COLO668 (cell line): ENCODE data around the gene SLC39A1.

ENCODE experiments used
- DNase-seq: peaks from one replicate; lab custom pipeline; 2025; ENCODE audit not compliant: unreplicated experiment; lab: John Stamatoyannopoulos, UW

SLC39A1 gene

DNA sequence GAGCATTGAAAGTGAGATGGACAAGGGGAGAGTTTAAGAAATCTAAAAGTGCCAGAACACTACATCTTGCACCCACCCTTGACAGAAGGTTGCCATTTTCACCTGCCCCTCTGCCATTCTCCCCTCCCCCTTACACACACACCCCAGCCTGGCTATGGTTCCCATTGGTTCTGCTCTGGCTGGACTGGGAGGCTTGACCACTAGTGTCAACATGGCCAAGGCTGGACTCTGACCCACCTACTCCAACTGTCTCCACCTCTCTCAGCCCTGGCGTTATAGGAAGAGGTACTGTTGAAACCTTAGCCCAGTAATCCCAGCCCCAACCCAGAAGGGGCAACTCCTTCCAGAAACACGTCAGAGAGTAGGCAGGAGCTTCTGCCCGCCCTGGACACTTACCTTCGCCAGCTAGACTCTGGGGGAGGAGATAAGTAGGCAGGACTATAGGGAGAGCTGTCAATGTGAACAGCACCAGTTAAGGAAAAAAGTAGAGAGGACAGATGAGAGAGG is 9.4 kb downstream of the SLC39A1 start:
- DNase-seq, result no peak

DNA sequence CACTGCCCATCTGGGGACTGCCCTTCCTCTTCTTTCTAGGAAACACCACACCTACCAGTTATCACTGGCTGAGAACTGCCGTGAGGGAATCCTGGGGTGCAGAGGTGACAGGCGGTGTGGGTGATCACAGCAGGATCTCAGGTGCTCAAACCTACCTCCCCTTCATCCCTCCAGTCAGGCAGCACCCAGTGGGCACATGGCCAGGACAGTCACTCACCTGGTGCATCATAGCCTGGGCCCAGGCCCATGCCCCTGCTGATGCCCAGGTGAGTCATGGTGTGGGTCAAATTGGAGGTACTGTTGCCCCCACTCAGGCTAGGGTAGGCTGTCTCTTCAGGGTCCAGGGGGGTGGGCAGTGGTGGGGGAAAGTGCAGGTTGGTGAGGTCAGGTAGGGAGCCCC is 11.5 kb downstream of the SLC39A1 start:
- DNase-seq, result no peak

DNA sequence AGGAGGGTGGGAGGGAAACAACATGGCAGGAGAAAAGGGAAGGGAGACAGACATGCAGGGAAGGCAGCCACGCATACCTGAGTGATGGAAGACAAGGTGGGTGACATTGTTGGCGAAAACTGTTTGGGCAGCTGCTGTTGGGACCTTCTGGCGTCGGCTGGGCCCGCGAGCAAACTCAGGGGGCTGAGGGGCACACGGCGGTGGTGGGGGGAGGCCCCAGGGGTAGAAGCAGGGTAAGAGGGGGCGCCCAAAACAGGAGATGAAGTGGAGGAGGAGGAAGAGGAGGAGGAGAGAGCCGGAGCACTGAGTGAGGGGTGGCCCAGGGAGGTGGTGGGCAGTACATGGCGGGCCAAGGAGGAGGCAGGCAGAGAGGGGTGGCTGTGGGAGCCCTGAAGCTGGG is 12.2 kb downstream of the SLC39A1 start:
- DNase-seq, result no peak

DNA sequence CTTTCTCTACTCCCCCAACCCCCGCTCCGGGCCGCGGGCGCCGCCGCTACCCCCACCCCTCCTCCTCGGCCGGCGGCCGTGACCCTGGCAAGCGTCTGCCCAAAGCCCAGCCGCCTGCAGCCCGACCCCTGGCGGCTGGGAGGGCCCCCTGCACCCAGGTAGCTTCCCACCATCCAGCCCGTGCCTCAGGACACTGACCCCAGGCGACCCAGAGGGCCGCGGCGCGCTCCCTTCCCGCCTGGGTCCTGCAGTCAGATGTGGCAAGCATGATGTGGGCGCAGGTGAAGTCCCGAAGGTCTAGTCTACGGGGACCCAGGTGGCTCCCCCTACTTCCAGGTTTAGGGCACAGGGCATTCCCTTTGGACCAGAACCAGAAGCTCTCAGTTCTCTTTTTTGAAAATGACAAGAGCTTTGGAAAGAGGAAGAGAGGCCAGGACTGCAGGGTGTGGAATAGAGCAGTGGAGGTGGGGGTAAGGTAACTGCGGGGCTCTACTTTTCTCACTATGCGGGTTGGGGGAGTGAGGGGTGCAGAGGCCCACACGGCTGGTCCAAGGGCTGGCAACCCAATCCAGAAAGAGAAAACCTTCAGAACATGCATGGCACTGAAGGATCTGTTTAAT is 16.6 kb downstream of the SLC39A1 start, which contains the start of gene DENND4B:
DENND4B (minus strand) TSS at position 97 of the 620 bp plus-strand sequence. CDS start 2,344 bp downstream, outside the sequence.
- peak; percentile 92 for DNase-seq

DNA sequence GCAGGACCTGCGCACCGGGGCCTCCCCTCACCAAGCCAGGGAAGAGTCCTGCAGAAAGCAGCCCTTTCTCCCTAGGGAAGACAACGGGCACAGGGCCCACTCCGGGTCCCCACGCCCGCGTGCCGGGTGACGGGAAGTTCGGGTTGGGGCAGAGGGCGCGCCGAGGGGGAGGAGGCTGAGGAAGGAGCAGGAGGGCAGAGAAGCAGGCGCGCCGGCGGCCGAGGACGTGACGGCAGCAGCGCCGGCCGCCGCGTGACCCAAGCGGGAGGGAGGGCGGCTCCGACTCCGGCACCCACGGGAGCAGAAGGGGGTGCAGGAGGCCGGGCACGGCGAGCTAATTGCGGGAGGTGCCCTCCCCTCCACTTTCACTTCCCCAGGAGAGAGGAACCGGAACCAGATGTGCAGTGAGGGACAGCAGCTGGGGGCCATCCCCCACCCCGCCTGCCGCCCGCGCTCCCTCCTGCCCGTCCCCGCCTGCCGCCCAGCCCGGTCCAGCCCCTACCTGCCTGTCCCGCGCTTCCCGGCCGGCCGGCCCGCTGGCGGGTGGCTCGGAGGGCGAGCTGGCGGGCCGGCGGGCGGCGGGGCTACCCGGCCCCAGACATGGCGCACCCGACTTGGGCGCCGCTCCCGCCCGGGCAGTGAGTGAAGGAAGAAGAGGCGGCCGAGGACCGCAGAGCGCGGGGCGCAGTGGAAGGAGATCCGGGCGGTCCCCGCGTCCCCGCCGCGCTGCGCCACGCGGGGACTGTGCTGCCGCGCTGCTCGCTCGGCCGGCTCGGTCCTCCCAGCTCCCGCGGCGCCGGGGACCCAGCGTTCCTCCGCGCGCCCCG is 17.3 kb downstream of the SLC39A1 start:
- DNase-seq, result peak; percentile 82

DNA sequence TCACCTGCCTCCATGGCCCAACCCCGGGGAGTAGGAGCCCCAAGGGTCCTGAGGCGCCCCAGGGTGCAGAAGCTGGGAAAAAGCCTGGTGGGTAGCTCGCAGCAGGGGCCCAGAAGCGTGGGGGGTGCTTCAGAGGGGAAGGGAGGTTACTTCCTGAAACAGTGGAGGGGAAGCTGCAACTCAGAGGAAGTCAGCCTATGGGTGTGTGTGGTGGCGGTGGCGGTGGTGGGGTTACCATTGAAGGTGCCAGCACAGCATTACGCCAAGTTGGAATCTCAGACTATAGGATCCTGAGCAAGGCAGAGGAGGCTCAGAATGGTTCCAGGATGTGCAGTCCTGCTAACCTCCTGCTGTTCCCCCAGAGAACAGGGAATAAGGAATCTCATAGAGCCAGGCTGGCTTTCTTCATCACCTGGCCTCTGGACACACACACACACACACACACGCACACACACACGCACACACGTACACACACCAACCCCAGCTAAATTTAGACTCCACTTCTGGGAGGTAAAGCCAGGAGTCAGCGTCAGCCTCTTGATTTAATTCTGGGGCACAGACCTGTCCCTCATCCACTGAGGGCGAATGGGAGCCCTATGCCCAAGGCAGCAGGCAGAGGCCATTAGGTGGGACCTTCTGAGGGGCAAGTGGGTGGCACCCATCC is 18.1 kb downstream of the SLC39A1 start:
- DNase-seq, result peak; percentile 47

DNA sequence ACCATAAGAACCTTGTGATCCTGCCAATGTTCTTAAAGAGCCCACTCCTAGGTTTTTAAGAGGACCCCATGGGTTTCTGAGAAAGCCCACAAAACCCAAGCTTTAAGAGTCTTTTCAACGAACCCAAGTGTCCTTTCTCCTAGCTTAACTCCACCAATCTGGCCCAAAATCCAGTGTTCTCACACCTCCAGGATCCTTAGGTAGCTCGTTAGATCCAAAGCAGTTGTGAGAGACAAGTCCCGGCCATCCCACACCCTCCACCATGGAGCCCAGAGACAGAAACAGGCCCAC is 18.6 kb downstream of the SLC39A1 start:
- DNase-seq, result no peak

DNA sequence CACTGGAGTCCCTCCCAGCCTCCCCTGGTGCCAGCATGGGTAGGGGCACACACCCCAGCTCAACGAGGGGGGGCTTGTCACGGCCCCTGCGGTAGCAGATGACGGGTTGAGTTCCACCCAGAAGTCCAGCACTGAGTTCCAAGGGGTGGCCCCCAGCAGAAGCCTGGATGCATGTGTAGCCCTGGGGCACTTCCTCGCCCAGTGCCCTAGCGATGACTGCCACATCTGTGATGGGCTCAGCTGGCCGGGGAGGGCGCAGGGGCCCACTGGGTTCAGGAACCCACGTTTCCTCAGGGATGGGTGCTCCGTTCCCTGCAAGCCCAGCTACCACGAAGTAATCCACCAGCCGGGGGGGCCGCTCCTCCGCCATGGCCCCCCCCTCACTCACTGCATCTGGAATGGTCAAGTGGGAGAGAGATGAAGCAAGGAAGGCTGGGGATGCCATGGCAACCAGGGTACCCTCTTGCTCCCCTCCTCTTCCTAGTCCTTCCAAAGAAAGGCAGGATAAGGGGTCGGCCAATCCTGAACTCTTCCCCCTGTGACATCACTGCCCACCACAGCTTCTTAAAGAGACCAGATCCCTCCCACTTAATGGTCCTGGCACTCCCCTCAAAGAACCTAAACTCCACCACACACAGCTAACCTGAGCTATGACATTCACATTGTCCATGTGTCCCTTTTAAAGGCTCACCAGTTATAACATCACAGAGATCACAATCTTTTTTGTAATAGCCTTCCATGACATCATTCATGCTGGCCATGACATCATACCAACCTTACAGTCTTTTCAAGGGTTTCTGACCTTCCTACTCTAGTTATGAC is 19.1 kb downstream of the SLC39A1 start:
- no peak for DNase-seq

DNA sequence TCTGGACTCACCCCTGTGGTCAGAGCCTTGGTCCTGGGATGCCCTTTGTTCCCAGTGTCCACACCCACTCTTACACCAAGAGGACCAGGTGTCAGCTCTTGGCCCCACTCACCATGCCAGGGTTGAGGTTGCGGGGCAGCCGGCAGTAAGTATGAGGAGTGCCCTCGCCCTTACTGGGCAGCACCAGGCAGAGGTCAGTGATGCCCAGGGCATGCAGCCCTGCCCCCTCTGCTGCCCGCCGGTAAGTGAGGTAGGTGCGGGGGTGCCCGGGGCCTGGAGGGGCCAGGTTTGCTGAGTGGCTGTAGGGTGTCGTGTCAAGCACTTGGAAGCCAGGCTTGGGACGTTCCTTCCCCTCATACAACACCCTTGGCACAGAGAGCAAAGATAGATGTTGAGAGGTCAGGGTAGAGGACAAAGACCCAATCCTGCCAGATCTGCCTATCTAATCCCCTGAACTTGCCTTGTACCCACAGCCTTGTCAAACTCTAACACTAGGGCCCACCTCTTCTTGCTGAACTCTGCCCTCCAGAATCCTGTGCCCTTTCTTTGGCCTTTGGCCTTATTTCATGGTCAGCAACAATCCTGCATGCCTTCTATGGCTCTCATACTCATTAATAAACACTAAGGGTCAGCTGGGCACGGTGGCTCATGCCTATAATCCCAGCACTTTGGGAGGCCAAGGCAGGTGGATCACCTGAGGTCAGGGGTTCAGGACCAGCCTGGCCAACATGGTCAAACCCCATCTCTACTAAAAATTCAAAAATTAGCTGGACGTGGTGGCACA is 20.4 kb downstream of the SLC39A1 start:
- DNase-seq, result no peak

DNA sequence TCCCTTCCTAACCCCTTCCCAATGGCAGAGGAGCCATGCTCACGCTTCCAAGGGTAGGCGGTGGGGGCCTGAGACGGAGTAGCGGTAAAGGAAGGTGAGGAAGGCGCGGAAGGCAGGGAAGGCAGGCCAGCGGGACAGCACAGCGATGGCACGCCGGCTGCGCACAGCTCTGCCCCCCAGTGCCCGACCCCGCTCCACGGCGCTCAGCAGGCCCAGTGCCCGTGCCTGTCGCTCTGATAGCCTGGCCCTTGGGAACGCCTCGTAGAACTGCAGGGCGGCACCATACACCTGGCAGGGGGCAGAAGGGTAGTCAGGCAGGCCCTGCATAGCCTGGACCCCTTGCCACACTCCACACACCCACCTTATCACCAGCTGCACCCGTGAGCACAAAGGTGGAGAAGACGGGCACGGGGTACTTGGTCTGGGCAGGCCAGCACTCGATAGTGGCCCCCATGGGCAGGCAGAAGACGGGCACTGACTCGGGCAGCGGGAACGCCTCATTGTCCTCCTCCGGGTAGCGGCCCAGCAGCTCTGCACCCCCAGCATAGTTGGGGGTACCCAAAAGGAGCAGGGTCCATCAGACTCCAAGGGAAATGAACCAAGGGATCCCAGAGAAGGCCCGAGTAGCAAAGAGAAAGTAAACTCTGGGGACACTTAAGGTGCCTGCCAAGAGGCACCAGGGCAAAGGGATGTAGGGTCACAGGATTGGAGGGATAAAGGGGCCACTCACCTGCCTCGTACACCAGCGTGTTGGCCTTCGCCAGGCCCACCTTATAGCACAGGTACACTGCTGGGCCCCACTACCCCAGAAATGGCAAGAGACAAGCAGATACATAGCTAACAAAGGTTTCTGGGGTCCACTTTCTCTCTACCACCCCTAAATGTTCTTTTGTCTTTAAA is 21.3 kb downstream of the SLC39A1 start:
- no peak for DNase-seq

DNA sequence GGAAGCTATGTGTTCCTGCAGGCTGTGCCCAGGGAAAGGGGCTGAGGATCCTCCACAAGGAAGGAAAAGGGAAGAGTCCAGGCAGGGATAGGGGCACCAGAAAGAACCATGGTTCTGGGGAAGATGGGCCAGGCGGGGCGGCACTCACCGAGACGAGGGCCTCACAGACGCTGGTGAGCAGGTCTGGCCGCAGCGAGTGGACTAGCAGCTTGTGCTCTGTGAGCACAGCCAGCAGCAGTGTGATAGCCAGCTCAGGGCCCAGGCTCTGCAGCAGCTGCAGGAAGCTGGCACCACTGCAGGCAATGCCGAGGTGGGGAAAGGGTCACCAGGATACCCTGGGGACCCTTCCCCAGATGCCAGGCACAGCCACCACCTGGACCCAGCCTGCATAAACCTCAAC is 22.6 kb downstream of the SLC39A1 start:
- no peak for DNase-seq

DNA sequence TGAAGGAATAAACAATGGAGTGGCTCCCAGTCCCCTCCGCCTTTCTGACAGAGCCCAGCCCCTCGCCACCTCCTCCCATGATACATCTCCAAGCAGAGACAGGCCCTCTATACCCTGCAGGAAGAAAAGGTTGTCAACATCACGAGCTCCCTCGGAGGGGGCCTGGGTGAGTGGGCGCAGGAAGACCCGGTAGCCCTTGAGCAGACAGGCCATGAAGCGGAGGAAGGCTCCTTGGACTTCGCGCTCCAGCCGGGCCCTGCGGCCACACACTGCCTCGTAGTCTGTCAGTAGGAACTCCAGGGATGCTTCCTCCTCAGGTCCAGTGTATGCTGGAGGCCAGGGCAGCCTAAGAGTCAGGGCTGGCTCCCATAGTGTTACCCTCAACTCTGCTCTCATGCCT is 23.9 kb downstream of the SLC39A1 start:
- no peak for DNase-seq

DNA sequence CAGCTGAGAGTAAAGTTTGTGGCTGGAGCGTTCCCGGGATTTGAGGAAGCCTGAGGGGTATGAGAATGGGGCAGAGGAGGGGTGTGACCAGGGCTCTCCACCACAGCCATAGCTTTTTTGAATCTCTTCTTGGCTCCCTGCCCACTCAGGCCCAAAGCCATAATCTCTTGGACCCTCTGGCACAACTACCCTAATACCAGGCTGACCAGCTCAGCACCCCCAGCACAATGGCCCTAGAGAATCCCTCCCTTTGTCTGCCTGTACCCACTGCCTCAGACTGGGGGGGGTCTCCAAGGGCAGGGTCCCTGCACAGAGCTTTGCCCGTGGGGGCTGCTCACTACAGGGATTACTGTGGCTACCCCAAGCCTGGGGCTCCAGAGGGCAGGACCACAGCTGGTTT is 24.3 kb downstream of the SLC39A1 start:
- DNase-seq, result no peak

DNA sequence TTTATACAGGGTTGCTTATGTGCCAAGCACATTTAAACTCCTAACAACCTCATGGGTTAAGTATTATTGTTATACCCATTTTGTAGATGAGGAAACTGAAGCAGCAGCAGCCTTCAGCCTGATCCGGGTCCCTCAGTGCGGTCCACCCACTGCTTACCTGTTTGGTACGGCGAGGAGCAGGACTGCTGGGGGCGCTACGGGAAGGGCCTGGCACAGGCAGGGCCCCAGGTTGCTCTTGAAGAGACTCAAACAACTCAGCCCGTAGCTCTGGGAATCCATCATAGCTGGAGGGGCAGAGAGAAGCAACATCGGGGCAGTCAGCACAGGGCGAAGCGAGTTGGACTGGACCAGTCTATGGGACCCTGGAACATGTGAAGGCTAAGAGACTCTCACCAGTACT is 26.0 kb downstream of the SLC39A1 start:
- no peak for DNase-seq

DNA sequence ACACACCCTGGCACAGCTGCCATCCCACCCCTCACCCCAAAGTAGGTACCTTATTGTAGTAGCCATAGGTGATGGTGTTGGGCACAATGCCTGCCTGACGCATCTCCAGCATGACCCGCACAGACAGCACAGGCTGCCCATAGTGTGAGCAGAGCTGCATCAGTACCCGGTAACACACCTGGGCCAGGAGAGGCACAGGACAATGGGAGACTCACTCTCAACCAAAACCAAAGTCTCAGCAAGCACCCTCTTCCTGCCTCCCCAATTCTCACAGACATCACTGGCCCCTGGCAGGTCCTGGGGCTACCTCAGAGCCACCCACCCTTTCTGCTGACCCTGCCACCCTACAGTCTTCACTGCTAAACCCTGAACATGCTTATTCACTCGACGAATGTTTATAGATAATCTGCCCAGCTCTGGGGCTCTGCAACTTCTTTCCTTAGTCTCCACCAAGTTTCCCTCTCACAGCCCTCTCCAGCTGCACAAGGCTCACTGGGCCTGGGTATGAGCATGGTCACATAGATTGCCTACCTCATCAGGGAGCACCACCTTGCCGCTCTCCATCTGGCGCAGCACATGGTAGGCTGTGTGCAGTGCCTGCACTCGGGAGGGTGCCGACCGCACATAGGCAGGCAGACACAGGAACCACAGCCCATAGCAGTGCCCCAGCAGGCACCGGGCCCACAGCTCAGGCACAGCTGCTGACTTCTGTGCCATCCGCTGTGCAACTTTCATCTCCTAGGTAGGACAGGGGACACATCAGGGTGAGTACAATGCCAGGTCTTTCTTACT is 27.1 kb downstream of the SLC39A1 start:
- no peak for DNase-seq

DNA sequence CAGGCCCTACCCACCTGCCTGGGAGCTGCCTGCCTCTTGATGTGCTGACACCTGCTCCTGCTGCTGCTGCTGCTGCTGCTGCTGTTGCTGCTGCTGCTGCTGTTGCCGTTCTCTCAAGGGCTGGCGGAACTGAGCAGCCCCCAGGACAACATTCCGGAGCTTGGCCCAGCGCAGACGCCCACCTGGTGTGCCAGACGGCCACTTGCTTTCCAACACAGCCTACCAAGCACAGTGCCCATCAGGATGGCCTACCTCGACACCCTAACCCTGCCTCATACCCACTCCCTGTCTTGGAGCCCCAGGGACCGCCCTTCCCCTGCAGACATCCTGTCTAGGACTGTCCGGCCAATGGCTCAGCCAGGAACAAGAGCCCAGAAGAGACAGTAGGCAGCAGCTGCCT is 28.6 kb downstream of the SLC39A1 start:
- DNase-seq, result no peak

DNA sequence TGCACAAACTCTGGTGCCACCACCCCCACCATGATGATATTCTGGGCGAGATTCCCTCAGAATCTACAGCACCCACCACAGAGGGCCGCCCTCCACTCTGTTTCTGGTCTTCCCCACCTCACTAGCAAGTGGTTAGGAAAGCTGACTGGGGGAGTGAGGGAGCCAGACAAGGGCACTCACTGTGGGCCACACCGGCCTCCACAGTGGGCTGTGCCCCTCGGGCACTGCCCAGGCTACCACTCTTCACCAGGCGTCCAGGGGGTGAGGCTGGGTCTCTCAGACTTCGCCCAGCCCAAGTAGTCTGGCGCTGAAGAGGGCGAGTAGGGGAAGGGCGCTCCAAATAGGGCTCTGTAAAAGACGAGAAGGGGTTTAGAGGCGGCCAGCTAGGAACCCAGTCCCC is 29.4 kb downstream of the SLC39A1 start:
- DNase-seq, result no peak

DNA sequence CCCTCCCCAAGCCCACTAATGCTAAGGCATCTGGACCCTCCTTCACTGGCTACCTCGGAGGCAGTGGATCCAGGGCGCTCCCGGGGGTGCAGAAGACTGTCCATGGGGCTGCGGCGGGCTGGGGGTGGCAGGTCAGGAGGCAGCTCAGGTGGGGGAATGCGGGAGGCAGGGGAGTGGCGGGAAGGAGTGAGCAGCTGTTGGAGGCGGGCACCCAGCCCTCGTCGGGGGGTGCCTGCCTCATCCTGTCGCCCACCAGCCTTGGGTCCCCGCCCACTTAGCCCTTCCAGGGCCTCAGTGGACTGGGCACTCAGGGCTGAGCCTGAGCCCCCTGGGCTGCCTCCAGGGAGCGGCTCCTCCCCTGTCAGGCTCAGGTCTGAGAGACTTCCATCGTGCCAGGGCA is 29.9 kb downstream of the SLC39A1 start:
- DNase-seq, result no peak
